ENCODE data around the gene ADI1.

DNA sequence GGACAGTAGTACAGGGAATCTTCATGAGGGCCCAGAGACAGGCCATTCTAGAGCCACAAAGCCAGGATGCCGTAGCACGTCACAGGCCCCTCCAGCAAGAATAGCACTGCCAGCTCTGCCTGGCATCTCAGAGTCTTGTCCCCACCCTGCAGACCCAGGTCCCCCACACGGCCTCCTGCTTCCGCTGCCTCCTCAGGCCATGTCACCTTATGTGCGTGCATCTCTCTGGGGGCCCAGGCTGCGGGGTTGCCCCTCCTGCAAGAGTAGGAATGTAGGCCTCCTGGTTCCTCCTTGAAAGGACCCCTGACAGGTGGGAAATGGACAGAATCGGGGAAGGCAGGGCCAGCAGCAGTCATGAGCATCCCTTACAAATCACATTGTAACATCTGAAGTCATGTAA is 49.8 kb downstream of the ADI1 start:
- TF ChIP-seq, protein P1, sequence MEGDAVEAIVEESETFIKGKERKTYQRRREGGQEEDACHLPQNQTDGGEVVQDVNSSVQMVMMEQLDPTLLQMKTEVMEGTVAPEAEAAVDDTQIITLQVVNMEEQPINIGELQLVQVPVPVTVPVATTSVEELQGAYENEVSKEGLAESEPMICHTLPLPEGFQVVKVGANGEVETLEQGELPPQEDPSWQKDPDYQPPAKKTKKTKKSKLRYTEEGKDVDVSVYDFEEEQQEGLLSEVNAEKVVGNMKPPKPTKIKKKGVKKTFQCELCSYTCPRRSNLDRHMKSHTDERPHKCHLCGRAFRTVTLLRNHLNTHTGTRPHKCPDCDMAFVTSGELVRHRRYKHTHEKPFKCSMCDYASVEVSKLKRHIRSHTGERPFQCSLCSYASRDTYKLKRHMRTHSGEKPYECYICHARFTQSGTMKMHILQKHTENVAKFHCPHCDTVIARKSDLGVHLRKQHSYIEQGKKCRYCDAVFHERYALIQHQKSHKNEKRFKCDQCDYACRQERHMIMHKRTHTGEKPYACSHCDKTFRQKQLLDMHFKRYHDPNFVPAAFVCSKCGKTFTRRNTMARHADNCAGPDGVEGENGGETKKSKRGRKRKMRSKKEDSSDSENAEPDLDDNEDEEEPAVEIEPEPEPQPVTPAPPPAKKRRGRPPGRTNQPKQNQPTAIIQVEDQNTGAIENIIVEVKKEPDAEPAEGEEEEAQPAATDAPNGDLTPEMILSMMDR (IDR thresholded peaks at IDR 0.05), result no peak
- no peak for TF ChIP-seq POLR2A (IDR thresholded peaks at IDR 0.05)

Measured in gastroesophageal sphincter (tissue), 3 donors.